ENCODE measurements around the gene DOCK2.

DNA sequence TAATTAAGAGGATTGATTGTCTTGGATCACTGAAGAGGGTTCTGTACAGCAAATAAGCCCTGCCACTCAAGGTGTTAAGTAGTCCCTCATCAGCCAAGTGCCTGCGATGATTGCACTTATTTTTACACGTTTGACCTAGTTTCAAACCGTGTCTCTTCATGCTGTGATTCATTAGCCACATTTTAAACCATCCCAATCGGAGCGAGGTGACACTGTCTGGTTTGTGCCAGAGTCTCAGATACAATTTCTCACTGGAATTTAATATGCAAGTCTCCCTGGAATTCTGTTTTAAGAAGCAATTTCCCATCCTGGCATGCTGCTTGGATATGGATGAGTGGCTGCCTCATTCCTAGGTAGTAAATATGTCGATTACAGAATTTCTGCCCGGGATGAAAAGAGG lies 341.6 kb downstream of the DOCK2 start:
- TF ChIP-seq CTCF (IDR thresholded peaks at IDR 0.05) (no peak), POLR2A (IDR thresholded peaks at IDR 0.05) (no peak)

All from lower leg skin (tissue), 3 donors.